GM21529 (cell line): ENCODE data around the gene SNRPA.
"Not testable (repeated sequence)": the region's sequence is repeated elsewhere in the genome, so short reads cannot be mapped to it uniquely, and the experiment has no call there.

Experiments used
- ATAC-seq: cut with Tn5 transposase; IDR thresholded peaks from one replicate; pipeline ENCODE4 v1.9.1; 2021; ENCODE audit not compliant: unreplicated experiment

SNRPA gene

GRCh38 chr19:40776364-40776763 lies 25.4 kb downstream of the SNRPA start:
- no peak for ATAC-seq

GRCh38 chr19:40776932-40777644 lies 26.1 kb downstream of the SNRPA start:
- ATAC-seq, result peak; percentile 65

- no peak for ATAC-seq
Observed at GRCh38 chr19:40777645-40777936, 26.6 kb downstream of the SNRPA start.

GRCh38 chr19:40777937-40778705 lies 27.1 kb downstream of the SNRPA start, which contains the start of gene RAB4B:
TSS of gene RAB4B (plus strand) at chr19:40778247. CDS start at chr19:40778376, 129 bp downstream.
- ATAC-seq, result peak; percentile 59

GRCh38 chr19:40778706-40779284 lies 27.8 kb downstream of the SNRPA start:
- ATAC-seq, result no peak

- ATAC-seq, result no peak
Observed at GRCh38 chr19:40780582-40780981, 29.6 kb downstream of the SNRPA start.

GRCh38 chr19:40781140-40781539 lies 30.1 kb downstream of the SNRPA start:
- no peak for ATAC-seq

GRCh38 chr19:40783711-40784110 lies 32.7 kb downstream of the SNRPA start:
- ATAC-seq, result no peak

GRCh38 chr19:40784146-40784545 lies 33.1 kb downstream of the SNRPA start:
- not testable (repeated sequence) for ATAC-seq

- ATAC-seq, result no peak
Observed at GRCh38 chr19:40785526-40785925, 34.5 kb downstream of the SNRPA start.

GRCh38 chr19:40786060-40787037 lies 35.3 kb downstream of the SNRPA start:
- no peak for ATAC-seq

- ATAC-seq, result no peak
Observed at GRCh38 chr19:40791349-40791748, 40.3 kb downstream of the SNRPA start.

- ATAC-seq, result no peak
Observed at GRCh38 chr19:40791996-40792395, 41.0 kb downstream of the SNRPA start.

- no peak for ATAC-seq
Observed at GRCh38 chr19:40797166-40797962, 46.4 kb downstream of the SNRPA start.

GRCh38 chr19:40797963-40798682 lies 47.1 kb downstream of the SNRPA start:
- no peak for ATAC-seq

GRCh38 chr19:40798683-40799557 lies 47.9 kb downstream of the SNRPA start, which contains the start of gene EGLN2:
TSS of gene EGLN2 (plus strand) at chr19:40799191. CDS start at chr19:40800573, 1,382 bp downstream.
- peak; percentile 68 for ATAC-seq

GRCh38 chr19:40799558-40800338 lies 48.7 kb downstream of the SNRPA start:
- ATAC-seq, result no peak
